ENCODE results near the gene ZNF598.

The ZNF598 gene

DNA sequence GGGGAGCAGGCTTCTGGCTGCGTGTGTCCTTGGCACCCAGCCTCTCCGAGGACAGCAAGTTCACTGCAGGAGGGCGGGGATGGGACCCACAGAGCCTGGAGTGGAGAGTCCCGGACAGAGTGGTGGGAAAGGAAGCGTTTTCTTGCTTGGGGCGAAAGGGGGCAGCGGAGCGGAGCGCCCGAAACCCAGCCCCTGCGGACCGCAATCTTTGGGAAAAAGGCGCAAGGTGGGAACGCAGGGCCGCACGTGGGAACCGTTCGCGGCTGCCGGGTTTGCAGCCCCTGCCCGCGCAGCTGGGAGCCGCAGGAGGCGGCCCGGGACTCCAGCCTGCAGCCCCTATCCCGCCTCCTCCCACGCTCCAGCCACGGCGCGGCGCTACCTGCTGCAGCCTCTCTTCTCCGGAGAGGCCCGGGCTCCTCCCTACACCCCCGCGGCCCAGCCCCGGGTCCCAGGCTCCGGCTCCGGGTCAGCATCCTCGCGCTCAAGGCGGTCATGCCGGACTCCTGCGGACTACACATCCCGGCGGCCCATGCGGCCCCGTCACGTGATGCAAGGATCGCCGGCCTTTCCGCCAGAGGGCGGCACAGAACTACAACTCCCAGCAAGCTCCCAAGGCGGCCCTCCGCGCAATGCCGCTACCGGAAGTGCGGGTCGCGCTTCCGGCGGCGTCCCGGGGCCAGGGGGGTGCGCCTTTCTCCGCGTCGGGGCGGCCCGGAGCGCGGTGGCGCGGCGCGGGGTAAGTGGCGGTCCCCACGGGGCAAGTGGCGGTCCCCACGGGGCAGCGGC lies 37.9 kb upstream of the ZNF598 start, which contains the start of the genes NTHL1 and TSC2:
NTHL1 (minus strand) TSS at position 505 of the 786 bp plus-strand sequence; CDS start at position 494, 11 bp downstream.
TSC2 (plus strand) TSS at position 656 of the 786 bp plus-strand sequence. CDS start 631 bp downstream, outside the sequence.
- TF ChIP-seq RAD21 (IDR thresholded peaks at IDR 0.05; ENCODE audit: low read depth): peak; percentile 39; the same call in 1 of the 2 replicates
- peak; percentile 47; the same call in 1 of the 2 replicates for TF ChIP-seq CREB1 (IDR thresholded peaks at IDR 0.05; ENCODE audit: low read depth)
- TF ChIP-seq EGR1 (IDR thresholded peaks at IDR 0.05): peak; percentile 84
- TF ChIP-seq NFIC (IDR thresholded peaks at IDR 0.05): peak; percentile 41
- peak; percentile 71 for TF ChIP-seq TAF1 (IDR thresholded peaks at IDR 0.05; ENCODE audit: low read depth)
- peak; percentile 34; the same call in 1 of the 2 replicates for TF ChIP-seq TCF12 (IDR thresholded peaks at IDR 0.05; ENCODE audit: low read depth)
- no peak for TF ChIP-seq CEBPB (IDR thresholded peaks at IDR 0.05)
- TF ChIP-seq, protein P1, sequence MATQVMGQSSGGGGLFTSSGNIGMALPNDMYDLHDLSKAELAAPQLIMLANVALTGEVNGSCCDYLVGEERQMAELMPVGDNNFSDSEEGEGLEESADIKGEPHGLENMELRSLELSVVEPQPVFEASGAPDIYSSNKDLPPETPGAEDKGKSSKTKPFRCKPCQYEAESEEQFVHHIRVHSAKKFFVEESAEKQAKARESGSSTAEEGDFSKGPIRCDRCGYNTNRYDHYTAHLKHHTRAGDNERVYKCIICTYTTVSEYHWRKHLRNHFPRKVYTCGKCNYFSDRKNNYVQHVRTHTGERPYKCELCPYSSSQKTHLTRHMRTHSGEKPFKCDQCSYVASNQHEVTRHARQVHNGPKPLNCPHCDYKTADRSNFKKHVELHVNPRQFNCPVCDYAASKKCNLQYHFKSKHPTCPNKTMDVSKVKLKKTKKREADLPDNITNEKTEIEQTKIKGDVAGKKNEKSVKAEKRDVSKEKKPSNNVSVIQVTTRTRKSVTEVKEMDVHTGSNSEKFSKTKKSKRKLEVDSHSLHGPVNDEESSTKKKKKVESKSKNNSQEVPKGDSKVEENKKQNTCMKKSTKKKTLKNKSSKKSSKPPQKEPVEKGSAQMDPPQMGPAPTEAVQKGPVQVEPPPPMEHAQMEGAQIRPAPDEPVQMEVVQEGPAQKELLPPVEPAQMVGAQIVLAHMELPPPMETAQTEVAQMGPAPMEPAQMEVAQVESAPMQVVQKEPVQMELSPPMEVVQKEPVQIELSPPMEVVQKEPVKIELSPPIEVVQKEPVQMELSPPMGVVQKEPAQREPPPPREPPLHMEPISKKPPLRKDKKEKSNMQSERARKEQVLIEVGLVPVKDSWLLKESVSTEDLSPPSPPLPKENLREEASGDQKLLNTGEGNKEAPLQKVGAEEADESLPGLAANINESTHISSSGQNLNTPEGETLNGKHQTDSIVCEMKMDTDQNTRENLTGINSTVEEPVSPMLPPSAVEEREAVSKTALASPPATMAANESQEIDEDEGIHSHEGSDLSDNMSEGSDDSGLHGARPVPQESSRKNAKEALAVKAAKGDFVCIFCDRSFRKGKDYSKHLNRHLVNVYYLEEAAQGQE (IDR thresholded peaks at IDR 0.05; ENCODE audit: low read depth): no peak
- TF ChIP-seq ZBTB7A (IDR thresholded peaks at IDR 0.05; ENCODE audit: low read depth): no peak
- TF ChIP-seq, protein P2, sequence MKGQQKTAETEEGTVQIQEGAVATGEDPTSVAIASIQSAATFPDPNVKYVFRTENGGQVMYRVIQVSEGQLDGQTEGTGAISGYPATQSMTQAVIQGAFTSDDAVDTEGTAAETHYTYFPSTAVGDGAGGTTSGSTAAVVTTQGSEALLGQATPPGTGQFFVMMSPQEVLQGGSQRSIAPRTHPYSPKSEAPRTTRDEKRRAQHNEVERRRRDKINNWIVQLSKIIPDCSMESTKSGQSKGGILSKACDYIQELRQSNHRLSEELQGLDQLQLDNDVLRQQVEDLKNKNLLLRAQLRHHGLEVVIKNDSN (IDR thresholded peaks at IDR 0.05): peak; percentile 100
- TF ChIP-seq, protein P3, sequence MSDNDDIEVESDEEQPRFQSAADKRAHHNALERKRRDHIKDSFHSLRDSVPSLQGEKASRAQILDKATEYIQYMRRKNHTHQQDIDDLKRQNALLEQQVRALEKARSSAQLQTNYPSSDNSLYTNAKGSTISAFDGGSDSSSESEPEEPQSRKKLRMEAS (IDR thresholded peaks at IDR 0.05): peak; percentile 58; the same call in 1 of the 2 replicates
- 0 out of 2 replicates have a peak, but pooled peaks have one; percentile 5 for TF ChIP-seq EP300 (IDR thresholded peaks at IDR 0.05; ENCODE audit: borderline replicate concordance)
- peak; percentile 92 for TF ChIP-seq YY1 (IDR thresholded peaks at IDR 0.05; ENCODE audit: low read depth)
- no peak for TF ChIP-seq FOXM1 (IDR thresholded peaks at IDR 0.05; ENCODE audit: borderline replicate concordance, low read depth)
- TF ChIP-seq TEAD4 (IDR thresholded peaks at IDR 0.05): no peak

DNA sequence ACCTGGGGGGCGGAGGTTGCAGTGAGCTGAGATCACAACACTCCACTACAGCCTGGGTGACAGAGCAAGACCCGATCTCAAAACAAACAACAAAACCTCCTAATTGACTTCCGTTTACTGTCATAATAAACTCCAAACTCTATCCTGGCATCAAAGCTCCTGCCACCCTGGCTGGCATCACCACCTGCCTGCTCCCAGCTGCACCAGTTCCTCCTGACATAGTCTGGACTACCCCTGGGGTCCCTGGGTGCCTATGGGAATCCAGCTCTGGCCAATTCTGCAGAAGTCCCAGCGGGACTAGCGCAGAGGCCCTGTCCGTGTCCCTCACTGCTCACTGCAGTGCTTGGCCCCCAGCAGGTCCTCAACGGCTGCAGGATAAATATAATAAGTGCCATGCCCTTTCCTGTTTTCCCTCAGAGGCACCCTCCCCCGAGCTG lies 37.3 kb upstream of the ZNF598 start:
- TF ChIP-seq NFIC (IDR thresholded peaks at IDR 0.05) (no peak), ZBTB7A (IDR thresholded peaks at IDR 0.05; ENCODE audit: low read depth) (no peak), RAD21 (IDR thresholded peaks at IDR 0.05; ENCODE audit: low read depth) (no peak), TCF12 (IDR thresholded peaks at IDR 0.05; ENCODE audit: low read depth) (no peak), CREB1 (IDR thresholded peaks at IDR 0.05; ENCODE audit: low read depth) (no peak), CEBPB (IDR thresholded peaks at IDR 0.05) (no peak), EP300 (IDR thresholded peaks at IDR 0.05; ENCODE audit: borderline replicate concordance) (no peak), TAF1 (IDR thresholded peaks at IDR 0.05; ENCODE audit: low read depth) (no peak), TEAD4 (IDR thresholded peaks at IDR 0.05) (no peak), EGR1 (IDR thresholded peaks at IDR 0.05) (no peak), YY1 (IDR thresholded peaks at IDR 0.05; ENCODE audit: low read depth) (no peak), FOXM1 (IDR thresholded peaks at IDR 0.05; ENCODE audit: borderline replicate concordance, low read depth) (no peak)
- TF ChIP-seq, protein P2 (IDR thresholded peaks at IDR 0.05): no peak
- TF ChIP-seq, protein P3 (IDR thresholded peaks at IDR 0.05): no peak
- TF ChIP-seq, protein P1 (IDR thresholded peaks at IDR 0.05; ENCODE audit: low read depth): no peak

DNA sequence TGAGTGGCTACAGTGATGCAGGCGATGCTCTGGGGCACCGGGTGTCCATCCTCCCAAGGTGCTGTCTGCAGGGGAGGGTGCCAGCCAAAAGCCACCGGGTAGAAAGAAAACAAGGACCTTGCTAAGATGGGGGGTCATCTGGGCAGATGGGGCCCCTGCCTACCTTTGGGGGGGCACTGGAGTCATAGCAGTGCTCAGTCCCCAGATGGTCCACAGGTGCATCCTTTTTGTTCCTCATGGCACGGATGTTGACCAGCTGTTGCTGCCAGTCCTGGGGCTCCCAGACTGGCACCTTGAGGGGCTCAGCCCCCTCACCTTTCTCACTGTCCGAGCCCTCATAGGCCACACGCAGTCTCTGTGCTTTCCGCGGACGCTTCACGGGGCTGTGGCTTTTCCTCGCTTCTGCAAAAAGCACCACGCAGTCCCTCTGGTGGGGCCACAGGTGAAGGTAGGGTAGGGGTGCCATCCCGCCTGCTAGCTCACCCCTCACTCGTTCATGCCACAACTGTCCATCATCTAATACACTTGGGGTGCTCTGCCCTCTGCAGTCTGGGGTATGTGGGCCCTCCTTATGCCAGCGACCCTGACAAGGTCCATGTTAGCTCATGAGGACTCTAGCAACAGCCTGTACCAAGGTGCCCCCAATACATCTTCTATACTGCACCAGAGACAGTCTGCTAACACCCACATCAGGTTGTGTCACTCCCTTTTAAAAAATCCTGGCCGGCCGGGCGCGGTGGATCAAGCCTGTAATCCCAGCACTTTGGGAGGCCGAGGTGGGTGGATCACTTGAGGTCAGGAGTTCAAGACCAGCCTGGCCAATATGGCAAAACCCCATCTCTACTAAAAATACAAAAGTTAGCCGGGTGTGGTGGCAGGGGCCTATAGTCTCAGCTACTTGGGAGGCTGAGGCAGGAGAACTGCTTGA lies 36.6 kb upstream of the ZNF598 start:
- TF ChIP-seq TAF1 (IDR thresholded peaks at IDR 0.05; ENCODE audit: low read depth) (no peak), ZBTB7A (IDR thresholded peaks at IDR 0.05; ENCODE audit: low read depth) (no peak), EGR1 (IDR thresholded peaks at IDR 0.05) (no peak), YY1 (IDR thresholded peaks at IDR 0.05; ENCODE audit: low read depth) (no peak), FOXM1 (IDR thresholded peaks at IDR 0.05; ENCODE audit: borderline replicate concordance, low read depth) (no peak), EP300 (IDR thresholded peaks at IDR 0.05; ENCODE audit: borderline replicate concordance) (no peak), TEAD4 (IDR thresholded peaks at IDR 0.05) (no peak)
- TF ChIP-seq, protein P2 (IDR thresholded peaks at IDR 0.05): no peak

DNA sequence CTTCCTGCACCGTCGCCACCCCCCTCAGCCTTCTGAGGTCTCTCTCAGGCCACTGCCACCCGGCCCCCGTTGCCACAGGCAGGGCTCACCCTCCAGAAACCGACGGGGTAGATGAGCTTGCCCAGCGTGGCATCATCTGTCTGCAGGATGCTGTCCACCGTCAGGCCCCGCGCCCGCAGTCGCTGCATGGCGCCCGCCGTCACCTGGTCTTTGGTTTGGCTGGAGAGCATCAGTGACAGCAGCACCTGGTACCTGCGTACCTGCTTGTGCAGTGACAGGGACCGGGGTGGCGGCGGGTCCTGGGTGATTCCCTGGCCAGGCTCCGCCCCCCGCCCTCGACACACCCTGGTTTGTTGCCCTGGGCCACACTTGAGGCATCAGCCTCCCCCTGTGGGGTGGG lies 34.9 kb upstream of the ZNF598 start:
- TF ChIP-seq, protein P1 (IDR thresholded peaks at IDR 0.05; ENCODE audit: low read depth): no peak
- TF ChIP-seq TAF1 (IDR thresholded peaks at IDR 0.05; ENCODE audit: low read depth) (no peak), CREB1 (IDR thresholded peaks at IDR 0.05; ENCODE audit: low read depth) (no peak), TCF12 (IDR thresholded peaks at IDR 0.05; ENCODE audit: low read depth) (no peak), CEBPB (IDR thresholded peaks at IDR 0.05) (no peak), YY1 (IDR thresholded peaks at IDR 0.05; ENCODE audit: low read depth) (no peak), EP300 (IDR thresholded peaks at IDR 0.05; ENCODE audit: borderline replicate concordance) (no peak), ZBTB7A (IDR thresholded peaks at IDR 0.05; ENCODE audit: low read depth) (no peak), TEAD4 (IDR thresholded peaks at IDR 0.05) (no peak), EGR1 (IDR thresholded peaks at IDR 0.05) (no peak), RAD21 (IDR thresholded peaks at IDR 0.05; ENCODE audit: low read depth) (no peak), FOXM1 (IDR thresholded peaks at IDR 0.05; ENCODE audit: borderline replicate concordance, low read depth) (no peak), NFIC (IDR thresholded peaks at IDR 0.05) (no peak)
- TF ChIP-seq, protein P2 (IDR thresholded peaks at IDR 0.05): no peak
- TF ChIP-seq, protein P3 (IDR thresholded peaks at IDR 0.05): no peak
